ENCODE measurements around the gene CARS2. TPM values are rescaled to one million over a fixed set of nuclear protein-coding genes. Genes with fewer than 3 reads are reported as not detected.

CARS2 gene
- polyA plus RNA-seq, 1 donor (not counting 4 experiments of a cell fraction or from before 2014, with no cell fraction given) = 90.0 TPM

DNA sequence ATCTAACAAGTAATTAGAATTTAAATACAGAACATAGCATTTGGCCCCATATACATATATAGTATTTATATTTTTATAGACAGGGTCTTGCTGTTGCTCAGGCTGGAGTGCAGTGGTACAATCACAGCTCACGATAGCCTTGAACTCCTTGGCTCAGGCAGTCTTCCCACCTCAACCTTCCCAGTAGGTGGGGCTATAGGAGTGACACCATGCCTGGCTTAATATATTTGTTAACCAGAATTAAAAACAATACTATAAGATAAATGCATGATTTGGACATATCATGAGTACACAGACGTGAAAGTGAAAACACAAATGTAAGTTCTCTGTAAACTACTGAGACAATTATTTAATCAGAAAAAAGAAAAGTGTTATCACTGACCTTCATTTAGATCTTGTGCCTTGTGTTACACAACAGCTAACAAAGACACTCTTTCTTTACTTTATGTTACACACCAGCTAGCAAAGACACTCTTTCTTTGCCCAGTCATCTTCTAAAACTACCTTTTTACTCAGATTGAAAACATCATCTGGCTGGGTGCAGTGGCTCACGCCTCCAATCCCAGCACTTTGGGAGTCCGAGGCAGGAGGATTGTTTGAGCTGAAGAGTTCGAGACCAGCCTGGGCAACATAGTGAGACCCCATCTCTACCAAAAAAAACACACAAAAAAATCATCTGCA lies 22.6 kb downstream of the CARS2 start:
- H3K9ac ChIP-seq (ENCODE audit: control insufficient read depth, extremely low read depth, insufficient read depth, low read length) = no peak overlapping the region
- no peaks in the 10 kb centered on the region for H3K9me3 ChIP-seq (ENCODE audit: control insufficient read depth, low read depth, low read length)
- H3K27ac ChIP-seq (ENCODE audit: control insufficient read depth, insufficient read depth, low read length) = no peak overlapping the region
- H3K79me2 ChIP-seq (ENCODE audit: control insufficient read depth, insufficient read depth, low read length) = peaks cover 3% of the 10 kb centered on the region
- H3K27me3 ChIP-seq (ENCODE audit: control insufficient read depth, extremely low read depth, insufficient read depth, low read length) = no peaks in the 10 kb centered on the region
- H3K36me3 ChIP-seq (ENCODE audit: control insufficient read depth in 2 of 2, extremely low read depth in 1 of 2, insufficient read depth in 2 of 2, low read length in 2 of 2) = peaks cover 46 to 49% of the 10 kb centered on the region in 2 experiments
- no peak overlapping the region for H3K4me3 ChIP-seq (ENCODE audit: control insufficient read depth in 2 of 3, extremely low read depth in 1 of 3, insufficient read depth in 2 of 3, low read depth in 1 of 3, low read length in 3 of 3)
- no peak overlapping the region for H3K4me2 ChIP-seq (ENCODE audit: control insufficient read depth, extremely low read depth, insufficient read depth, low read depth, low read length)
- DNase-seq (ENCODE audit: low read depth, low spot score) (no peak), FAIRE-seq (no peak)
- dilution Hi-C loops (cut with MboI; ENCODE audit: extremely low pct_ligation_motif_present, low sequenced_read_pairs) = no loop called here
- H3K4me1 ChIP-seq (ENCODE audit: control insufficient read depth, extremely low read depth, insufficient read depth, low read length) = no peaks in the 10 kb centered on the region
- no peaks in the 10 kb centered on the region for H4K20me1 ChIP-seq (ENCODE audit: control insufficient read depth, extremely low read depth, insufficient read depth, low read length)
- TF ChIP-seq CTCF (optimal IDR thresholded peaks at IDR 0.05 in 1 of 3, IDR thresholded peaks at IDR 0.05 in 1 of 3, conservative IDR thresholded peaks at IDR 0.05 in 1 of 3; ENCODE audit: extremely low read depth in 1 of 3, insufficient read depth in 2 of 3, low read length in 3 of 3) (peak; percentile 19 to 51 (median 25)), EZH2 (IDR thresholded peaks at IDR 0.05; ENCODE audit: low read length) (no peak)
- H2AFZ ChIP-seq (ENCODE audit: control insufficient read depth, low read length) = no peak overlapping the region
- no peaks in the 10 kb centered on the region for H3K9me1 ChIP-seq (ENCODE audit: control insufficient read depth, extremely low read depth, insufficient read depth, low read length)

GRCh38 chr13:110682746-110683145 lies 23.2 kb downstream of the CARS2 start:
- H2AFZ ChIP-seq (ENCODE audit: control insufficient read depth, low read length) = no peak overlapping the region
- H4K20me1 ChIP-seq (ENCODE audit: control insufficient read depth, extremely low read depth, insufficient read depth, low read length) = no peaks in the 10 kb centered on the region
- no peaks in the 10 kb centered on the region for H3K27me3 ChIP-seq (ENCODE audit: control insufficient read depth, extremely low read depth, insufficient read depth, low read length)
- peaks cover 5% of the 10 kb centered on the region for H3K79me2 ChIP-seq (ENCODE audit: control insufficient read depth, insufficient read depth, low read length)
- dilution Hi-C loops (cut with MboI; ENCODE audit: extremely low pct_ligation_motif_present, low sequenced_read_pairs) = no loop called here
- no peaks in the 10 kb centered on the region for H3K9me3 ChIP-seq (ENCODE audit: control insufficient read depth, low read depth, low read length)
- FAIRE-seq = no peak
- H3K4me3 ChIP-seq (ENCODE audit: control insufficient read depth in 2 of 3, extremely low read depth in 1 of 3, insufficient read depth in 2 of 3, low read depth in 1 of 3, low read length in 3 of 3) = no peak overlapping the region
- no peak overlapping the region for H3K9ac ChIP-seq (ENCODE audit: control insufficient read depth, extremely low read depth, insufficient read depth, low read length)
- no peak overlapping the region for H3K4me2 ChIP-seq (ENCODE audit: control insufficient read depth, extremely low read depth, insufficient read depth, low read depth, low read length)
- TF ChIP-seq EZH2 (IDR thresholded peaks at IDR 0.05; ENCODE audit: low read length) (no peak), CTCF (optimal IDR thresholded peaks at IDR 0.05 in 1 of 3, IDR thresholded peaks at IDR 0.05 in 1 of 3, conservative IDR thresholded peaks at IDR 0.05 in 1 of 3; ENCODE audit: extremely low read depth in 1 of 3, insufficient read depth in 2 of 3, low read length in 3 of 3) (no peak)
- no peaks in the 10 kb centered on the region for H3K9me1 ChIP-seq (ENCODE audit: control insufficient read depth, extremely low read depth, insufficient read depth, low read length)
- peaks cover 46 to 48% of the 10 kb centered on the region in 2 experiments for H3K36me3 ChIP-seq (ENCODE audit: control insufficient read depth in 2 of 2, extremely low read depth in 1 of 2, insufficient read depth in 2 of 2, low read length in 2 of 2)
- no peak overlapping the region for H3K27ac ChIP-seq (ENCODE audit: control insufficient read depth, insufficient read depth, low read length)
- no peaks in the 10 kb centered on the region for H3K4me1 ChIP-seq (ENCODE audit: control insufficient read depth, extremely low read depth, insufficient read depth, low read length)
- DNase-seq (ENCODE audit: low read depth, low spot score) = no peak
